Caco-2 (cell line): ENCODE data around the gene TBC1D17. TPM values are rescaled to one million over a fixed set of nuclear protein-coding genes. Genes with fewer than 3 reads are reported as not detected.

Experiments used
- BruUV-seq: library from RNA; stranded (reverse); fragments of 400-500 nt; replicated peaks from 2 replicates; lab custom pipeline; 2021; lab: Mats Ljungman, UMichigan
- CTCF ChIA-PET: fragments of 300-600 bp; sonication (Branson Sonifier 250); formaldehyde crosslinking; loops from one replicate; lab custom pipeline; 2022; ENCODE audit warnings: antibody characterized with exemption; lab: Charles Lee
- POLR2A ChIA-PET: fragments of 300-600 bp; sonication (Branson Sonifier 250); formaldehyde crosslinking; loops from one replicate; lab custom pipeline; 2022; ENCODE audit warnings: antibody characterized with exemption; lab: Charles Lee
- DNase-seq, 2 experiments: peaks; one replicate each; pipeline versions ENCODE4 v3.0.0 to v3.0.0-alpha.2; 2020 to 2022
- H3K27me3 ChIP-seq: replicated peaks from 2 replicates; pipeline ENCODE4 v1.6.0; 2011; ENCODE audit warnings: low read length; ENCODE audit not compliant: control insufficient read depth, insufficient read depth
- H3K36me3 ChIP-seq: 2 replicates; pipeline ENCODE4 v1.5.1; 2011; ENCODE audit warnings: low read length; ENCODE audit not compliant: control insufficient read depth, insufficient read depth
- H3K4me1 ChIP-seq: fragments of 250-450 bp; sonication (Bioruptor Pico); 2 replicates; pipeline ENCODE4 v1.5.1; 2020; ENCODE audit warnings: mild to moderate bottlenecking
- H3K4me3 ChIP-seq: 2 replicates; pipeline ENCODE4 v1.5.1; 2011; ENCODE audit warnings: low read depth, mild to moderate bottlenecking, control low read depth, low read length
- H3K9me3 ChIP-seq: fragments of 250-450 bp; sonication (Bioruptor Pico); 2 replicates; pipeline ENCODE4 v1.5.1; 2020; ENCODE audit warnings: mild to moderate bottlenecking, moderate library complexity
- H3K27ac Mint-ChIP-seq: one replicate; pipeline ENCODE4 v1.8.0; 2022; ENCODE audit warnings: mixed read lengths; ENCODE audit not compliant: unreplicated experiment
- H3K27me3 Mint-ChIP-seq: one replicate; pipeline ENCODE4 v1.8.0; 2022; ENCODE audit warnings: mixed read lengths; ENCODE audit not compliant: insufficient read depth, unreplicated experiment
- H3K36me3 Mint-ChIP-seq: one replicate; pipeline ENCODE4 v1.8.0; 2022; ENCODE audit warnings: mild to moderate bottlenecking, mixed read lengths; ENCODE audit not compliant: insufficient read depth, unreplicated experiment
- H3K4me1 Mint-ChIP-seq: one replicate; pipeline ENCODE4 v1.8.0; 2022; ENCODE audit warnings: low read depth, mixed read lengths; ENCODE audit not compliant: unreplicated experiment
- H3K4me3 Mint-ChIP-seq: one replicate; pipeline ENCODE4 v1.8.0; 2022; ENCODE audit warnings: mild to moderate bottlenecking, moderate library complexity, mixed read lengths; ENCODE audit not compliant: unreplicated experiment
- H3K9me3 Mint-ChIP-seq: one replicate; pipeline ENCODE4 v1.8.0; 2022; ENCODE audit warnings: mixed read lengths; ENCODE audit not compliant: unreplicated experiment
- CTCF ChIP-seq, 2 experiments: fragments of 200-600 bp in 1 of 2; IDR thresholded peaks; 1 replicate in 1 of 2; 2 replicates in 1 of 2; pipeline versions ENCODE4 v1.5.1 to v1.8.0; 2011 to 2022; ENCODE audit warnings: antibody characterized with exemption in 1 of 2, control low read depth in 1 of 2, inconsistent platforms in 1 of 2, low read depth in 1 of 2, low read length in 1 of 2, mild to moderate bottlenecking in 1 of 2, moderate library complexity in 1 of 2; ENCODE audit not compliant: insufficient read depth in 1 of 2, severe bottlenecking in 1 of 2, unreplicated experiment in 1 of 2
- intact Hi-C: fragments of 100-400 bp; cut with micrococcal nuclease; formaldehyde crosslinking; loops from one replicate; pipeline ENCODE4 v1.10.0; 2022; ENCODE audit not compliant: unreplicated experiment
- total RNA-seq: library from RNA; stranded (reverse); gene quantifications from 2 replicates; pipeline ENCODE4 v1.2.3, GENCODE V29; 2022

Gene TBC1D17
- total RNA-seq, 1 experiment from 2014 or later: 55.3 TPM

- Histone ChIP-seq H3K9me3 (no peaks in the 10 kb centered on the region), H3K36me3 (peaks cover 3% of the 10 kb centered on the region; the same call in 1 of the 2 replicates), H3K27me3 (no peaks in the 10 kb centered on the region), H3K4me1 (no peaks in the 10 kb centered on the region), H3K4me3 (no peak overlapping the region)
- DNase-seq: no peak
- Mint-ChIP-seq H3K27ac (no peak overlapping the region), H3K9me3 (no peaks in the 10 kb centered on the region), H3K27me3 (no peaks in the 10 kb centered on the region), H3K4me3 (no peak overlapping the region), H3K4me1 (no peaks in the 10 kb centered on the region), H3K36me3 (peaks cover 39% of the 10 kb centered on the region)
- no peak for TF ChIP-seq CTCF (IDR thresholded peaks at IDR 0.05; ENCODE audit: insufficient read depth in 1 of 2, low read depth in 1 of 2, low read length in 1 of 2, severe bottlenecking in 1 of 2, unreplicated experiment in 1 of 2)
- no TSS peak for BruUV-seq
- ChIA-PET POLR2A (no interaction called here), CTCF (no interaction called here)
- intact Hi-C loops: loop anchor here (2.0 kb wide), 1 partner anchor 13 kb away; no protein-coding TSS in a partner anchor
These were observed 26.6 kb downstream of the TBC1D17 start for GRCh38 chr19:49904136-49904535.

DNA sequence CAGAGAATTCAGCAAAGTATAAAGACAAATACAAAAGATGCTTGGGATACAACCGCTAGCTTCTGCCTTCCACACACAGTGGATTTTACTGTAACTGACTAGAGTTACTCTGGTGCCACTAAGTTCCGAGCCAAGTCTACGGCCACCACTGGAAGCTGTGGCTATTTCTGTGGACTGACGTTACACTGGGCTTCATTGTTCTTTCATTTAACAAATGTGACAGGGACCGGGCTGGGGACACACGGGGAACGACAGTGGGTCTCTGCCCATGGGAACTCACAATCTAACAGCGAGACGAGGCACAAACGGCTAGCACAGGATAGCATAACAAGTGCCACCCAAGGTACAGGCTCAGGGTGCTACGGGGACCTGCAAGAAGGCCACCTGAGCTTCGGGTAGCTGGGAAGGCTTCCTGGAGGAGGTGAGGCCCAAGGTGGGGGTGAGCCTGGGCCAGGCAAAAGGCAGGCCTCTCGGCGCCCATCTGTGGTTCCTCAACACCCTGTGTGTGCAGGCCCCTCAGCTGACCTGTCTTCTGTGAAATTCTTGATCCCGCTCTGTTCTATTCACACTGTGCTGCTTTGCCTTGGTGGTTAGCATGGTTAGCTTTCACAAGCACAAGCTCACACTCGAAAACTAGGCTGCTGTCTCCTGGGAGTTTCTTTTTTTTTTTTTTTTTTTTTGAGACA lies 29.5 kb downstream of the TBC1D17 start:
- H3K36me3 ChIP-seq: peaks cover 11% of the 10 kb centered on the region
- intact Hi-C loops: no loop called here

More for the DNA sequence above, 29.5 kb downstream of the TBC1D17 start:
- Histone ChIP-seq H3K27me3 (no peaks in the 10 kb centered on the region), H3K4me1 (peaks cover 7% of the 10 kb centered on the region; the same call in 1 of the 2 replicates), H3K9me3 (no peaks in the 10 kb centered on the region), H3K4me3 (no peak overlapping the region)
- H3K9me3 Mint-ChIP-seq: no peaks in the 10 kb centered on the region
- no peak for DNase-seq
- H3K4me3 Mint-ChIP-seq: no peak overlapping the region
- peaks cover 10% of the 10 kb centered on the region for H3K4me1 Mint-ChIP-seq
- CTCF ChIA-PET: no interaction called here
- H3K27ac Mint-ChIP-seq: no peak overlapping the region
- POLR2A ChIA-PET: no interaction called here
- peaks cover 66% of the 10 kb centered on the region for H3K36me3 Mint-ChIP-seq
- no peaks in the 10 kb centered on the region for H3K27me3 Mint-ChIP-seq
- BruUV-seq: TSS peak; percentile 50
- TF ChIP-seq CTCF (IDR thresholded peaks at IDR 0.05; ENCODE audit: insufficient read depth in 1 of 2, low read depth in 1 of 2, low read length in 1 of 2, severe bottlenecking in 1 of 2, unreplicated experiment in 1 of 2): no peak
